Ramos (cell line): Measurements from ENCODE around the gene SLC22A12.

Experiments
- in situ Hi-C: fragments of 300-500 bp; cut with MboI; formaldehyde crosslinking; loops from one replicate; pipeline ENCODE4 v1.14.3; 2022; ENCODE audit warnings: low sequenced_read_pairs; ENCODE audit not compliant: unreplicated experiment

Gene SLC22A12

DNA sequence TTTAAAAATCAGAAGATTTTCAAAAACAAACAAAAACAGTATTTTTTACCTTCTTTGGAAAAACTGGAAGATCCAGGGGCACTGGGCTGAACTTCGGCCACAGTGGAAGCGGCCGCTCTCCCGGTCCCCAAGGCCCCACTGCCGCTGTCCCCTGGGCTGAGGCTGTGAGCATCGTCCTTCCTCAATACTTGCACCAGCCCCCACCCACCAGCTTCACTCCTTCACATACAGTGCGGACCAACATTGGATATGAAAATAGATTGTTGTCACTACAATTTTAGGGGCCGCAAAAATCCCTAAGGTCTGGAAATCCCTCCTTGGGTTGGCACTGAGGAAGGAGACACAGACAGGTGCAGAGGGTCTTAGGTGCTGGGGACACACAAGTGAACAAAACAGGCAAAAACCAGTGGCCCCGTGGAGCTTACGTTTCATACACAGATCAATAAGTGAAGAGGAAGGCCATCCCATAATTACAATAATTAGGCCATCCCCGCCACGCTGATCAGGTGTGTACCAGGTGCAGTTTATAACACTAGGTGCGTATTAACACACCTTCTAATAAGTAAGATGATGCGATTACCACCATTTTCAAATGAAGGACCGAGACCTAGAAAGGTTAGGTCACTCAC lies 28.2 kb upstream of the SLC22A12 start:
- in situ Hi-C loops, result no loop called here

GRCh38 chr11:64563966-64564365 lies 27.1 kb upstream of the SLC22A12 start:
- in situ Hi-C loops, result no loop called here

DNA sequence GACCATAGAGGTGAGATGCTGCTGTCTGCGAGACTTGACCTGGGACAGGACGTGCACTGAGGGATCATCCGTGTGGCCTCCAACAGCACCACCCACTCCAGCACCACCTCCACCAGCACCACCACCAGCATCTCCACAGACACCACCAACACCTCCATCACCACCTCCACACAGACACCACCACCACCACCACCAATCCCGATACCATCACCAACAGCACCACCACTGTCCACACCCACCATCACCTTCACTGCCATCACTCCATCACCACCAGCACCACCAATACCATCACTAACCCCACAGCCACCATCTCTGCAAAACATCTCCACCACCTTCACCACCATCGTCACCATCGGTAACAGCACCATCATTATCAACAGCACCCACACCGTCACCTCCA lies 26.6 kb upstream of the SLC22A12 start:
- in situ Hi-C loops, result no loop called here

DNA sequence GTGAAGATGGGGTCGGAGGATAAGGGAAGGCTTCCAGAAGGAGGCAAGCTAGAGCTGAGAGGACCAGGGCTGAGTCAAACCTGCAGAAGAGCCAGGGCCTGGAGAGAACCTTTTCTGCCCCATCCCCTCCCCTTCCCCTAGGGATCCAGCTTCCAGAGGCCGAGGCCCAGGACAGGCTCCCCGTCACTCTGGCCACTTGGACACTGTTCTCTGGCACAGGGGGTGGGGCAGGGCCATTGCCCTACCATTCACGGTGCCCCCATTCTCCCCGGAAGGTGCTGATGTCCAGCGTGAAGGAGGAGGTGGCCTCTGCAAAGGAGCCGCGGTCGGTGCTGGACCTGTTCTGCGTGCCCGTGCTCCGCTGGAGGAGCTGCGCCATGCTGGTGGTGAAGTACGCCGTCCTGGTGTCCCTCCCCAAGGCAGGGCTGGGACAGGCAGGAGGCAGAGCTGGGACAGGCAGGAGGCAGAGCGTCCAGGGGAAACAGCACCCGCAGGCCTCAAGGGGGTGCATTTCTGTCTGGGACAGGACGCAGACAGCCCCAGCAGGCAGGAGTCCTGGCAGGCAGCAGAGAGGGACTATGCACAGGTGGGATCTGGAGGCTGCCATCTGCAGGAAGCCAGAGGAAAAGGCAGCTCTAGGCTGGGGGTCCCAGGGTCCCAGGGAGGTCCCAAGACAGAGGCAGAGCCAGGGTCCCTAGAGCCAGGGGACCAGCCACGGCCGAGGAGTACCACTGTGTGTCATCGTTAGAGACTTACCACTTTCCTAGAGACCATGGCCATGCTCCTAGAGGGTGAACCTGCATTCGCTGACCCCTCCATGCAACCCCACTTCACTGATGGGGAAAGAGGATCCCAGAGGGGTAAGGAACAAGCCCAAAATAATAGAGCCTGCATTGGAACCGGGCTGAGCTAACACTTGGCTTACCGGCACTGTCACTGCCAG lies 25.8 kb upstream of the SLC22A12 start:
- in situ Hi-C loops, result no loop called here

DNA sequence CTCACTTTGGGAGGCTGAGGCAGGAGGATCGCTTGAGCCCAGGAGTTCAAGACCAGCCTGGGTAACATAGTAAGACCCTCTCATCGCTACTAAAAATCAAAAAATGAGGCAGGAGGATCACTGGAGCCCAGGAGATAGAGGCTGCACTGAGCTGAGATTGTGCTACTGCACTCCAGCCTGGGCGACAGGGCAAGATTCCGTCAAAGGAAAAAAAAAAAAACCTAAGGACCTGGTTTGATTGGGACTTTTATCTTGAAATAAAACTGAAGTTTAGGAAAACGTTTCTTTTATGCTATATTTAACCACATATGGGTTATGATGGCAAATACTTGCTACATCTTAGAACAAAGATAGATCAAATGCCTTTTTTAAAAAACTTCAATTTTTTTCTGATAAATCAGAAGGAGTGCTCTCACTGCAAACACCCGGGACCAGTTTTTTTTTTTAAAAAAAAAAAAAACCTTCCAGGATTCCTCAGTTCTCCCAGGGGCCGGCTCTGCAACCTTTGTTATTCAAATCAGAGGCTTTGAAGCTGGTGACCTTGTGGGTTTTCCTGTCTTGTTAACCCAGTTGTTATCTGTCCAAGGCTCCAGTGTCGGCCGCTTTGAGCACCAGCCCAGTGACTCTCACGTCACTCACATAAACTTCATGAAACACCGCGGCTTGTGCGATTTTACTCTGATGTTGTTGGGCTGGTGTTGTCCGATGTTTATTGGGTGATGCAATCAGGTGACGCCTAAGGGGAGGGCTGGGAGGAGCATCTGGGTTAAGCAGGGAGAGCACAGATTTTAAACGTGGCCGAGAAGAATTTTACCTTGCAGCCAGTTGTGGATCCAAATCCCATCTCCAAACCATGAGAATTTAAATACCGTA lies 24.7 kb upstream of the SLC22A12 start:
- in situ Hi-C loops, result no loop called here

GRCh38 chr11:64566915-64567891 lies 23.8 kb upstream of the SLC22A12 start:
- in situ Hi-C loops, result no loop called here

DNA sequence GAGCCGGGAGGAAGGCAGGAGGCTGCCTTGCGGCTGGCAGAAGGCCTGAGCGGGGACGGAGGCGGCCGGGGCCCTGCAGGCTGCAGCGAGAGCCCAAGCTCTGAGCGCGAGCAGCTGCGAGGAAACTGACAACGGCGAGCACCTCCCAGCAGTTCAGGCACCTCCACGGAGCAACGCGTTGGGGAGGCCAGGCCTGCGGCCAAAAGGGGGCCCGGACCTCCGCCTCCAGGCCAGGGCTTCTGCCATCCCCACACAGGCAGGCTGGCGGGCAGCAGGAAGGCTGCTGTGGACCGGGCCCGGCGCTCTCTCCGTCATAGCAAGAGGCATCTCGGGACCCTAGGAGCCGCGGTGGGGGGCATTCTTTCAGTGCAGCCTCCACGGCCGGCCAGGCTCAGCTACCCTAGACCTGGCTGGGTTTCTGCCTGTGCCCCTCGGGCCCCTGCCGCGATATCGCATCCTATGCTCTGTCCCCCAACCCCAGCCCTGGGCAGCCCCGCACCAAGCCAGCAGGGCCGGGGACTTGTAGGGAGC lies 22.9 kb upstream of the SLC22A12 start:
- in situ Hi-C loops, result no loop called here

DNA sequence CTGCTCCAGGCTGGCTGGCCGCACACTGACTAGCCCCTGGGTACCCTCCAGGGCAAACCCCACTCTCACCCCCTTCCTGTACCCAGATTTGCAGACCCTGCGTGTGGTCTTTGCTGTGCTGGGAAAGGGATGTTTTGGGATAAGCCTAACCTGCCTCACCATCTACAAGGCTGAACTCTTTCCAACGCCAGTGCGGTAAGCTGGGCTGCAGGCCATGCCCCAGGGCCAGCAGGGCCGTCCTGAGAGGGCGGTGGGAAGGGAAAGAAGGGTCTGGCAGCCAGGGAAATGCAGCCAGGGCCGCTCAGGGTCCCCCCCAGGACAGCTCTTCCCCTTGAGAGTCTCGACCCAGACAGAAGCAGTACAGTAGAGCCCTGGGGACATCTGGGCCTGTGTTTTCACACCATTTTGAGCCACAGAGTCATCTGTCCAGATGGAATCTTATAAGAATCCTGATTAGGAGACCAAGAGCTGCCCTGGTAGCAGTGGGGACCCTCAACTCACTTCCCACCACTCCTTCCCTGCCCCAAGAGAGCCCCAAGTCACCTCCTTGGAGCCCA lies 22.4 kb upstream of the SLC22A12 start:
- in situ Hi-C loops, result no loop called here

DNA sequence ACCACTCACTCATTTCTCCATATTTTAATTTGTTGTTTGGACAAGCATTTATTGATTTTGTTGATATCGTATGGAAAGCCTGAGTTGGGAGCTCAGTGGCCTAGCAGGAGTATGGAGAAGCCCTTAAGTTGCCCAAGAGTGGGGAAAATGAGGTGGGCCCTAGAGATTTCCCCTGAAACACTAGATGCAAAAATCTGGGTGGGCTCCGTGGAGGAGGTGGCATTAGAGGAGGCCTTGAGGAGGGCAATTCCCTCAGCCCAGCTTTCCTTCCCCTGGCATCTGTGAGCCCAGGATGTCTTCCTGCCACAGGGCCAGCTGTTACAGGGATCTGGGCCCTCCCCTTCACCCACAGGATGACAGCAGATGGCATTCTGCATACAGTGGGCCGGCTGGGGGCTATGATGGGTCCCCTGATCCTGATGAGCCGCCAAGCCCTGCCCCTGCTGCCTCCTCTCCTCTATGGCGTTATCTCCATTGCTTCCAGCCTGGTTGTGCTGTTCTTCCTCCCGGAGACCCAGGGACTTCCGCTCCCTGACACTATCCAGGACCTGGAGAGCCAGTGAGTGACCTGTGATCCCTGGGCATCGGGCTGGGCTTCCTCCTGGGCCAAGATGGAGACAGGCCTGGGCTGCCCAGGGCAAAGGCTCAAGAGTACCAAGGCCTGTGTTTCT lies 21.6 kb upstream of the SLC22A12 start:
- in situ Hi-C loops, result no loop called here

- in situ Hi-C loops, result no loop called here
Observed at GRCh38 chr11:64570341-64570740, 20.7 kb upstream of the SLC22A12 start.

GRCh38 chr11:64571050-64571409 lies 20.0 kb upstream of the SLC22A12 start:
- in situ Hi-C loops, result no loop called here

- in situ Hi-C loops, result no loop called here
Observed at GRCh38 chr11:64571410-64572091, 19.5 kb upstream of the SLC22A12 start.

DNA sequence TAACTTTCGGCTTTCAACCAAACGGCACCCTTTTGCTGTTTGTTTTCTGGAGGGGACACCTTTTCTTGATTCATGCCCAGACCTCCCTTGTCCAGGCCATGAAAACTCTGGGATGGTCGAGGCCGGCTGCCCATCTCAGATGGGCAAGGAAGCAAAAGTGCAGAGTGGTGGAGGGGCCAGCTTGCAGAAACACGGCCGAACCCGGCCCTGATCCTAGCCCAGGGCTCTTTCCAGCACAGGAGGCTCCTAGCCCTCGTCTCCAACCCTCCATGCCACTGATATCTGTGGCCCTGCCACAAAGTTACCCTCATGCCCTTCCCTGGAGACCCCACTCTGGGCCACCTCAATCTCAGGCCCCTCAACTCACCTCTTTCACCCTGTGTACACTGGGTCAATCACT lies 18.9 kb upstream of the SLC22A12 start:
- in situ Hi-C loops, result no loop called here

DNA sequence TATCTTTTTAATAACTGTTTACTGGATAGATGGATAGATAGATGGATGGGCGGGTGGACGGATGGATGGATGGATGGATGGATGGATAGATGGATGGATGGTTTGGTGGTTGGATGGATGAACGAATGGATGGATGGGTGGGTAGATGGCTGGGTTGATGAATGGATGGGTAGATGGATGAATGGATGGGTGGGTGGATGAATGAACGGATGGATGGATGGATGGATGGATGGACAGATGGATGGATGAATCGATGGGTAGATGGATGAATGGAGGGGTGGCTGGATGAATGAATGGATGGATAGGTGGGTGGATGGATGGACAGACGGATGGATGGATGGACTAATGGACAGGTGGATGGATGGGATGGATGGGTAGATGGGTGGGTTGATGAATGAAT lies 13.8 kb upstream of the SLC22A12 start:
- in situ Hi-C loops, result no loop called here

GRCh38 chr11:64580412-64580811 lies 10.6 kb upstream of the SLC22A12 start:
- in situ Hi-C loops, result no loop called here

- in situ Hi-C loops, result no loop called here
Observed at GRCh38 chr11:64581057-64581523, 9.9 kb upstream of the SLC22A12 start.

DNA sequence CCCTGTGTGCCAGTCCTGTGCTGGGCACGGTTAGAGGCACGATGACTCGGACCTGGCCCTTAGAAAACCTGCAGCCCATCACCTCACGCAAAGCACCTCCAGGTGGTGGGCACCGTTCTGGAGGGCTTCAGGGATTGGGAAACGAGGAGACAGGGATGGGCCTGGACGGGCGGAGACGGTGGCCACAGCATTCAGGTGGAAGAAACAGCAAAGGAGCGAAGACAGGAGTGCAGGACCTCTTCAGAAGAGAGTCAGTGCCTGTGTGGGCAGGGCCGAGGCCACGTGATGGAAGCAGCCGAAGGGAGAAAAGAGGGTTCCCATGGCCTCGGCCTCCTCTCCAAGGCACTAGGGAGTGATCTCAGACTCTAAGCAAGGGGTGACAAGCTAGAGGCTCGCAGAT lies 8.1 kb upstream of the SLC22A12 start:
- in situ Hi-C loops, result no loop called here
